ENCODE results near the gene RHOBTB3. TPM values are rescaled to one million over a fixed set of nuclear protein-coding genes. Genes with fewer than 3 reads are reported as not detected.
"Not testable (repeated sequence)": the region's sequence is repeated elsewhere in the genome, so short reads cannot be mapped to it uniquely, and the experiment has no call there.

RHOBTB3 gene
- total RNA-seq, 1 donor from 2014 or later = 73.8 TPM

GRCh38 chr5:95835682-95836385 is 104.7 kb downstream of the RHOBTB3 start:
- FAIRE-seq (no peak), DNase-seq (ENCODE audit: low read depth) (no peak)
- peak overlapping the region; percentile 0 for H3K4me3 Mint-ChIP-seq (ENCODE audit: unreplicated experiment)
- TF ChIP-seq EZH2 (IDR thresholded peaks at IDR 0.05; ENCODE audit: insufficient read depth, low read length) (no peak), CTCF (IDR thresholded peaks at IDR 0.05; ENCODE audit: insufficient read depth, low read depth, low read length) (no peak)
- peaks cover 3% of the 10 kb centered on the region for H3K4me1 Mint-ChIP-seq (ENCODE audit: low read depth, unreplicated experiment)
- no peaks in the 10 kb centered on the region for H3K36me3 Mint-ChIP-seq (ENCODE audit: low read depth, unreplicated experiment)
- Histone ChIP-seq H3K9ac (ENCODE audit: low read length) (no peak overlapping the region), H3K9me3 (ENCODE audit: insufficient read depth, low read depth, low read length) (no peaks in the 10 kb centered on the region), H3K4me2 (ENCODE audit: low read length) (peak overlapping the region; percentile 31), H3K4me1 (ENCODE audit: insufficient read depth, low read length) (peaks cover 3% of the 10 kb centered on the region), H3K36me3 (ENCODE audit: insufficient read depth, low read length) (no peaks in the 10 kb centered on the region), H4K20me1 (ENCODE audit: insufficient read depth, low read length) (no peaks in the 10 kb centered on the region), H3K4me3 (ENCODE audit: insufficient read depth, low read depth, low read length) (no peak overlapping the region), H2AFZ (ENCODE audit: low read depth, low read length) (peak overlapping the region; percentile 35), H3K27ac (ENCODE audit: low read depth, low read length) (no peak overlapping the region), H3K27me3 (ENCODE audit: insufficient read depth, low read length) (no peaks in the 10 kb centered on the region), H3K79me2 (ENCODE audit: insufficient read depth, low read length) (no peaks in the 10 kb centered on the region)
- no peak overlapping the region for H3K27ac Mint-ChIP-seq (ENCODE audit: unreplicated experiment)
- H3K9me3 Mint-ChIP-seq (ENCODE audit: unreplicated experiment) = peaks cover 5% of the 10 kb centered on the region
- H3K27me3 Mint-ChIP-seq (ENCODE audit: low read depth, unreplicated experiment) = peaks cover 2% of the 10 kb centered on the region

- Histone ChIP-seq H3K79me2 (ENCODE audit: insufficient read depth, low read length) (no peaks in the 10 kb centered on the region), H4K20me1 (ENCODE audit: insufficient read depth, low read length) (no peaks in the 10 kb centered on the region), H3K4me1 (ENCODE audit: insufficient read depth, low read length) (peaks cover 3% of the 10 kb centered on the region), H3K4me2 (ENCODE audit: low read length) (no peak overlapping the region), H3K27me3 (ENCODE audit: insufficient read depth, low read length) (no peaks in the 10 kb centered on the region), H3K4me3 (ENCODE audit: insufficient read depth, low read depth, low read length) (no peak overlapping the region), H3K9ac (ENCODE audit: low read length) (no peak overlapping the region), H2AFZ (ENCODE audit: low read depth, low read length) (no peak overlapping the region), H3K36me3 (ENCODE audit: insufficient read depth, low read length) (no peaks in the 10 kb centered on the region), H3K9me3 (ENCODE audit: insufficient read depth, low read depth, low read length) (no peaks in the 10 kb centered on the region), H3K27ac (ENCODE audit: low read depth, low read length) (no peak overlapping the region)
- Mint-ChIP-seq H3K36me3 (ENCODE audit: low read depth, unreplicated experiment) (no peaks in the 10 kb centered on the region), H3K4me3 (ENCODE audit: unreplicated experiment) (peak overlapping the region; percentile 21), H3K27me3 (ENCODE audit: low read depth, unreplicated experiment) (peaks cover 2% of the 10 kb centered on the region), H3K27ac (ENCODE audit: unreplicated experiment) (peak overlapping the region; percentile 38), H3K4me1 (ENCODE audit: low read depth, unreplicated experiment) (peaks cover 3% of the 10 kb centered on the region), H3K9me3 (ENCODE audit: unreplicated experiment) (peaks cover 5% of the 10 kb centered on the region)
- DNase-seq (ENCODE audit: low read depth) = no peak
- FAIRE-seq = peak; percentile 58
- TF ChIP-seq EZH2 (IDR thresholded peaks at IDR 0.05; ENCODE audit: insufficient read depth, low read length) (no peak), CTCF (IDR thresholded peaks at IDR 0.05; ENCODE audit: insufficient read depth, low read depth, low read length) (no peak)
Measured at GRCh38 chr5:95836544-95836943, 105.4 kb downstream of the RHOBTB3 start.

- not testable (repeated sequence) for H3K27me3 ChIP-seq (ENCODE audit: insufficient read depth, low read length); DNase-seq (ENCODE audit: low read depth); FAIRE-seq; H3K4me3 ChIP-seq (ENCODE audit: insufficient read depth, low read depth, low read length); H3K4me1 ChIP-seq (ENCODE audit: insufficient read depth, low read length); H3K9me3 Mint-ChIP-seq (ENCODE audit: unreplicated experiment); H2AFZ ChIP-seq (ENCODE audit: low read depth, low read length); H3K27ac ChIP-seq (ENCODE audit: low read depth, low read length); H3K79me2 ChIP-seq (ENCODE audit: insufficient read depth, low read length); H3K36me3 Mint-ChIP-seq (ENCODE audit: low read depth, unreplicated experiment); H3K9ac ChIP-seq (ENCODE audit: low read length); H3K4me1 Mint-ChIP-seq (ENCODE audit: low read depth, unreplicated experiment); H3K9me3 ChIP-seq (ENCODE audit: insufficient read depth, low read depth, low read length); H3K36me3 ChIP-seq (ENCODE audit: insufficient read depth, low read length); H4K20me1 ChIP-seq (ENCODE audit: insufficient read depth, low read length); H3K27me3 Mint-ChIP-seq (ENCODE audit: low read depth, unreplicated experiment); H3K4me2 ChIP-seq (ENCODE audit: low read length)
- Mint-ChIP-seq H3K27ac (ENCODE audit: unreplicated experiment) (peak overlapping the region; percentile 38), H3K4me3 (ENCODE audit: unreplicated experiment) (peak overlapping the region; percentile 21)
Measured at GRCh38 chr5:95836971-95837370, 105.8 kb downstream of the RHOBTB3 start.

All from astrocyte (in vitro differentiated cells and primary cell).